HPDE6-E6E7 (cell line): Measurements from ENCODE around the gene PARD3B.

Experiments used
- DNase-seq: peaks from one replicate; pipeline ENCODE4 v3.0.0; 2011; ENCODE audit warnings: missing footprints; ENCODE audit errors: extremely low spot score

The PARD3B gene

DNA sequence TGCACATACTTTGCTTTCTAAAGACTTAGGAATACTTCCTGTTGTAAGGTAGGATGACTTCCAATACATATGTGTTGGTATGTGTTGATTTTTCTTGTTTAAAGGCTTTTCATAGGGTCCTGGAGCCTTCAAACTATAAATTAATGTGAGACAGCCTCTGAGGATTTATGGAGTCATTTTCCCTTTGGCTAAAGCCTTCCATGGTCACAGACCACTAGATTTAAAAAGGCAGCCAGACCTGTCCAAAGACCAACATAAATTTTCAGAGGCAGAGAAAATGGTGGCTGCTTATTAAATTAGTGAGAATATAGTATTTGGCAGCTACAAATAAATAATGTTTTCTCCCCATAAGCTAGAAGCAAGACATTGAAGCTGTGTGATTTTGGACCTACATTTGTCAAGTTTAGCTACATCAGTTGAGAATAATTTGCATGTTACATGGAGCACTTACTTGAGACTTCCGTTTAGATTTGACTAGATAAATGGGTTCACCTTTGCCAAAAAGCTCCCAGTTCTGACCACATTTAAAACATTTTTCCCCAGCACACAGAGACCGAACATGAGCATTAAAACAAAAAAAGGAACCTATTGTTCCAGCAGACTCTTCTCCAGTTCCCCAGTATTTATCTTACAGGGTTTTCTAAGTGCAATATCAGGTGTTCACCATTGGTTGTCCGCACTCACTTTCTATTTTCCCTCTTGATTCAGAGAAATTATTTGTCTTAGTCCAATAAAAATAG lies 402.9 kb downstream of the PARD3B start:
- no peak for DNase-seq

DNA sequence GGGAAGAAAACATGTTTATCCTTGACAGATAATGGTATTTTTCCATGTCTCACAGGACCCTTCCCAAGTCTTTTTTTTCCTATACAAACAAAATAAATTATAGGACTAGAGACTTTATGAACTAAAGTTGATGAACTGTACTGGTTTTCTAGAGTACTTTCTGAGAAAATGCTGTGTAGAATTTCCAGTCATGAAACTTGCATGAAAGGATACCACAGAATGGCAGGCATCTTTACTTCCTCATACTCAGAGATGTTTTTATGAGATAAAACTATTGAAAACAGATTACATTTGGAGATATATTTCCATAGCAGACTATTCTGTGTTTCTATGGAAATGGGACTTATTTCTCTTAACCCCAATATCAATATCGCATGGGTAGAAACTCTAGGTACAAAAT lies 403.5 kb downstream of the PARD3B start:
- DNase-seq = no peak

DNA sequence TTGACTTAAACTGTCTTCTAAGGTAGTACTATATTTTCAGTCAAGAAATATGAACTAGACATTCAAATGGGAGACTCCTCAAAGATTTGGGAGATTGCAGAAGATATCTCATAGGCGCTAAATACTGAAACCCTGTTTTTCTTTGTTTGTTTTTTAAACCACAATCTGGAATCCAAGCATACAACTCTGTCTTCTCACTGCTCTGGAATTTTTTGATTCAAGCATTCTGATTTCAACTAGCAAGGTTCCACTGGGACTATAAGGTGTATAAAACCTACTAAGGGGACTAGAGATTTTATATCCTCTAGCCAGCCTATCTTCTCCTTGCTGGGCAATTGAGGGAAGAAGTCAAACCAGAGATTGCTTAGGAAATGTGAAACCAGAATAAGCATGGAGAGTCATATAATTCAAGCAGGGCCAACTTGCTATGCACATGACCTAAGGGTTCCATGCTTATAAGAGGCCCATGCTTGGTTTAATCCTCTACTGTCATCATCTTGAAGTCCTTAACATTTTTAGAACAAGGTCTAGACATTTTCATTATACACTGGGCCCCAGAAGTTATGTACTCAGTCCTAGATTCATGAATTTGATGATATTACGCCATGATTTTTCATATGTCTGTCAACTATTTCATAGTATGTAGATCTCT lies 405.5 kb downstream of the PARD3B start:
- DNase-seq = no peak

DNA sequence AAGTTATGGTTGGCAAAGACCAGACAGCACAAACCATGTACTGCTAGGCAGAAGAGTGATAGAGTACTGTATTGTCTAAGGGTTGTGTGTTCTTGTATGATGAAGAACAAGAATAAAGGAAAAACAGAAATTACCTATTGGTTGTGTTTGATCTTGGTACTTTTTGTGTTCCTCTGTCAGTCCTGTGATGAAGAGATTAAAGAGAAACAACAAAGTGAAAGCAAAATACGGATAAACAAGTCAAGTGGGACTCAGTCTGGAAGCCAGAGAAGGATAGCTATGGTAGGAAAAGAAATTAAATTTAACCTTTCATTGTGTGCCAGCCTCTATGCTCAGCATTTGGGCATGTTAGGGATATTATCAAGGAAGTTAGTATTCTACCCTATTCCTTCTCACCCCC lies 413.1 kb downstream of the PARD3B start:
- DNase-seq = no peak

DNA sequence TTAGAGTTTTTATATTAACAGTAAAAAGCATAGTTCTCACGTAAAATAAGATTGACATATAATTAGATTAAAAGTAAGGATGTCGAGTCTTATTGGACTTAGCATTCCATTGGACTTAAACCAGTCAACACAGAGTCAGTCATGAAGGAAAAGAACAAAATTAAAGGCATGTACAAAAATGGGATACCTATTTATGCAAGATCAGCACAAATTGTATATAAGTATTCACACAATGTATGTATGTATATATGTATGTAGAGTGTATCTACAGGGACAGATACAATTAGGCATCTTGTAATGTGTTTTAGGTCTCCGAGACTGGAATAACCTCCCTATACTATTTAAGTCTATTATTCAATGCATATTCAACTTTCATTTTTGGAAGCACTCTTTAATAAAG lies 419.1 kb downstream of the PARD3B start:
- no peak for DNase-seq

DNA sequence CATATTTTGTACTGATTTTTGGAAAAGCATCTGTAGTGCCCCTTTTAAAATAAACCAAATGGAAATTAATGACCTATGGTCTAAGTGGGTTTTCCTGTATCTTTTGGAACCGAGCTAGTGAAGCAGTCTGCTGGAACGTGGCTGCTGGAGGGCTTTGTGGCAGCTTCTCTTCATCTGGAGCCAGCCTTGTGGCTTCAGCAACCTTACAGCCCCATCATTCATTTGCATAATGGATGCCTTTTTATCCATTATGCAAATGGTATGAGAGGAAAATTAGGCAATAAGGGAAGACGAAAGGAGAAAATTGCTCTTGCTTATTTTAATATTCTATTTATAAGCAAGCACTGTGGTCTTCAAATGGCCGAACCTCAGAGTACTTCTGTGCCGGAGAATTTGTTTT lies 421.0 kb downstream of the PARD3B start:
- no peak for DNase-seq

DNA sequence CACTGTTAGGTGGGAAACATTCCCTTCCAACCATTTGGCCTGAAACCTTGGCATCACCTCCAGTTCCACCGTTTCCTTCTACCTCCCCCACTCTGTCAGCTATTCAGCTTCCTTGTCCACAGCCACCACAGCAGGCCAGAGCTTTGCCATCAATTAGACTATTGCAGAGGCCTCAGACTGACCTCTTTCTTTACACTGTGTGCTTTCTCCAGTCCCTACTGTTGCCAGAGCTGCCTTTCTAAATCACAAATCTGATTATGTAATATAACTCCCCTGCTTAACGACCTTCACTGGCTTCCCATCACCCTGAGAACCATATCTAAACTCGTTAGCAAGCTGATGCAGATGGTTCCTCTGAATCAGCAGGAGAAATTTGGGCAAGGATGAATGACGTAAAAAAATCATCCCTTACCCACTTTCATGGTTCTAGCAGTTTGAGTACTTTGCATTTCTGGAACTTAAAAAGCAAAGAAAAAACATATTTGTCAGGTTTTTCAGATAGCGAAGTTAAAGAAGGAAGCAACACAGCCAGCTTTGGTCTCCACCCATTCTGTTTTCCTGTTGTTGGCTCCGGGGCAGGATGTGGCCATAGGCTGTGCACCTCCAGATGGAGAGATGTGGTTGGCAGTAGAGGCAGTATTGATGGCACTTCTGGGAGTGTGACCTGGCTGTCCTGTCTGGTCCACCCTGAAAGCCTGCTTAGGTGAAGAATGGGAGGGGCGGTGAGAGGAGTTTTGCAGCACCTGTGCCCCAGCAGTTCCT lies 422.1 kb downstream of the PARD3B start:
- DNase-seq = no peak

DNA sequence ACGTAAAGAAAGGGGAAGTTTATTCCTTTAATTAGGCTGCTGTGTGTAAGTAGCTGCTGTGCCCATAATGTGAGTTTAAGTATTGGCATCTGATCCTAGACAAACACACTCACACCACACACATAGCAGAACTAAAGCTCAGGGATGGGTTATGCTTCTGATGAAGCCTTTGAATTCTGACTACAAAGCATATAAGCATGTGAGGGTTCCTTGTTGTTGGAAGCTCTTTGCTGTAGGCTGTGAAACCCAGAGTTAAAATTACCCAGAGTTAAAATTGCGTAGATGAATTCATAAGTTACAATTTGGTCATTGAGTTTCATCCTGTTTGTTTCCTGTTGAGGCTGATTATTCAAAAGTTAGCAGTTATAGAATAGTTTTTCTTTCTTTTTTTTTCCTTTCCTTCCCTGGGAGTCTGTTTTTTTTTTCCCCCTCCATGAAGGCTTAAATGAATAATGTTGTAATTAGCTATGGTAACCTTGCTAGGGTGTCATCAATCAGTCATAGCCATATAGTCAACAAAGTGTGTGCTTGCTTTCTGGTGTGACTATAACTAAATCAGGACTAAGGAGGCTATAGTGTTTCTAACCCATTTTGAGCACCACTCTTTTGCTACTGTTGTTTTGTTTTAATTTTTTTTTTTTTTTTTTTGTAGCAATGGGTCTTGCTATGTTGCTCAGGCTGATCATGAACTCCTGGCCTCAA lies 426.1 kb downstream of the PARD3B start:
- DNase-seq = no peak

DNA sequence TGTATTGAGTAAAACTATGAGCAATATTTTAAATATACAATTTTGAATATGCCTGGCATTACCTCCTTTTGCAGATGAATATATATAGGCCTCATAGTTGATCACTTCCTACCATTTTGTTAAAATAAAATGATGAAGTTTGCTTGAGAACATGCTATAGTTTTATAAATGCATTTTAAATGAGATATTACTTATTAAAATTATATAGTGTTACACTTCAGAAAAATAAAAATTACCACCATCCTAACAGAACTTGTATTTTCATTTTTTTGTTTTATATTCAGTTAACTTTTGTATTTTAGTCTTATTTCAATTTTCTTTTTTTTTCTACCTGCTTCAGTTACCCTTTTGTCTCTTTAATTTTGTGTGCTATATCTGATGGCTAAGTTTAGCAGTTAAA lies 426.9 kb downstream of the PARD3B start:
- no peak for DNase-seq

DNA sequence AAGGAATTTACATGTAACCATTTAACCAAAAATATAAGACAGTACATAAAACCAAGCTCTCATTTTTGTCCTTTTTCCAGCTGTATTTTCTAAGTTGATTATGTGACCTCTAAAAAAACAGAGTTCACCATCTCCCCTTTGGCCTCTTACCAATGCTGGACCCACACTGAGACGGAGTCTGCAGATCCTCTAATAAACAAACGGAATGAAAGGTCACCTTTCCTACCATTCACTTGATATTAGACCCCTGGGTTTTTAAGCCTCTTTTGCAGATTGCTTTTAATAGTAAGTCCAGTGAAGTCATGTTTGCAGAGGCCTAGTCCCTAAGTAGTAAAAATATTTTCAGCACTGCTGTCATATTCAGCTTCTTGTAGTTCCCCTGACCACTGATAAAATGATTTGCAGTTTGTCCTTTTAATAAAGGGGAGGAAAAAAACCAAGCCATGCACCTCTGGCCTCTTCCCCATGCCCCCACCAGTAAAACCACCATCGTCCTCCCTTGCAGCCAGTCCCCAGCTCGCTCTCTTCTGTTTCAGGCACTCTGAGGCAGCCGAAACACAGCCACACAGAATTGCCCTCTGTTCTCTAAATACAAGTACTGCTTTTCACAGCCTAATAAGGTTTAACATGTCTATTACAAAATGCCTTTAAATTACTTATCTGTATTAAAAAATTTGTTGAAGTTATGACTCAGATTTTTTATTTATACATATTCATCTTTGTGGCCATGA lies 427.5 kb downstream of the PARD3B start:
- no peak for DNase-seq

DNA sequence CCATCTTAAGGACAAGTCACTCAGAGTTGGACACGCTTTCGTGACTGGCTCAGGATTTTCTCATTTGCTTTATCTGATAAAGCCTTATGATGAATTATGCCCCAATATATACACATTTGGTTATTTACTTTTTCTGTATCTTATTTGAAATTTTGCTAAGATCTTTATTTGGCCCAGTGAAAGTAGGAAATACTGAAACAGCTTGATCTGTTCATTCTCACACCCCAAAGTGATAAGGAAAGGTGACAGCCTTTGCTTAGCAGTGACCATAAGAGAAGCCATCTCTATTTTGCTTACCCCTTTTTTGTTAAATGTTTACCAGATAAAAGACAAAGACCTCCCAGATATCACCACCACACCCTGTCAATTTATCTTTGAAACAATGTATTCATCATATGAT lies 428.3 kb downstream of the PARD3B start:
- no peak for DNase-seq

DNA sequence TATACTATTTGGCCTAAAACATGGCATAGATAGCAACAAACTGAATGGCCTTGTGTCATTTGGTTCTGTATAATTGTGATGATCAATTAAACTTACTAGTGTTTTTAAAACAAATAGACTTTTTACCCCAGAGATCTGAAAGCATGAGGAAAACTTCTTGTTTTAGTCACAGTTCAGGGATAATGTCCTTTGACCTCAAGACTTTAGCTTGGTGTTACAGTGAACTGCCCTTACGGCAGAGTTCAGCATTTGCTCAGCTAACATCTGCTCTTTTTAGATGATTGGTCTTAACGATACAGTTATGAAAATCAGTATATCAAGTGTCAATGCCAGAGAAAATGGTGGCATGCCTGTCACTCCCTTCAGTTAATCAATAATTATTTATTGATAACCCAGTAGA lies 429.2 kb downstream of the PARD3B start:
- DNase-seq = no peak

DNA sequence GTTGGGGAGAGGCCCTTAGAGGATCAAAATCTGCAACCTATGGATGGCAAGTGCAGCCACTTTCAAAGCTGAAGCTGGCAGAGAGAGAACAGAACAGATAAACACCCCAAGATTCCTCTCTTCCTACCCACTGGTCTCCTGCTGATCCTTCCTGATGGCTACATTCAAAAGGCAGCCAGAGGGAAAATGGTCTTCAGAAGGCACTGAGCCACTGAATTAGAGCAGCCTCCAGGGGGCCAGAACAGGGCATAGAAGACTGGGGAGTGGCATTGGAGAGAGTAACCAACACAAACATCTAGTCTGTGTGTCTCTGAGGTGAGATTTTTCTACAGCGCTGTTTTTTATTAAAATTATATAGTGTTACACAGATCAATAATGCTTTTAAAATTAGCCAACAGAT lies 432.6 kb downstream of the PARD3B start:
- no peak for DNase-seq

DNA sequence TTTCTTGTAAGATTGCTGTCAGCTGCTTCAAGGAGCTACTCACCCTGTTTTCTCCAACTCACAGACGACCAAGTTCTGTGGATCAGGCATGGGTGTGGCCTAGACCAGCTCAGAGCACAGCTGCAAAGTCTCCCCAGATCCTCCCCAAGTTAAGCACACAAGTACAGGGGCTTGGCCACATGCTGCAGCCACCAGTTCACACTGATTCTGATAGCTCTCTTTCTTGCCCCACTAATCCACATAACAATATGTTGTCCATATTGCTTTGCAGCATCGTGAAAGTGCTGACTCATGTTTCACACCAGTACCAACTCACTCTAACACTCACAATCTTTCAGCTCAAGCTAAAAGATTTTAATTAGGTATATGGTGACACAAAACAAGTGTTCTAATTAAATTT lies 437.0 kb downstream of the PARD3B start:
- no peak for DNase-seq

DNA sequence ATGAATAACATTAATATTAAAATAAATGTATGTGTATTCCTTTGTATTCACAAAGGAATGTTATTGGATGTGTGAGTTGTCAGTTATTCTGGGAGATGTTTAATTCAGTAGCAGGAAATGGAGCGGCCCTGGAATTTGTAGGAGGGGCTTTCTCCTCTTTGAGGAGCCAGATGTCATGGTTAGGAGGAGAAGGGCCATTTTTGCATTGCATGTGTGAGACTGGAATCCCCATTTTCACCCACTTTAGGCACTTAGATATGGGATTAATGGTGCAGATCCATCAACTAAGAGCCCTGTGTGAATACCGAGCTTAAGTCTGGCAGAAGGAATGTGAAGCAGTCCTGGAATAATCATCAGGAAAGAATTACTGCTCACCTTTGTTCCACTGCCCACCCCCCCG lies 439.2 kb downstream of the PARD3B start:
- DNase-seq = no peak

DNA sequence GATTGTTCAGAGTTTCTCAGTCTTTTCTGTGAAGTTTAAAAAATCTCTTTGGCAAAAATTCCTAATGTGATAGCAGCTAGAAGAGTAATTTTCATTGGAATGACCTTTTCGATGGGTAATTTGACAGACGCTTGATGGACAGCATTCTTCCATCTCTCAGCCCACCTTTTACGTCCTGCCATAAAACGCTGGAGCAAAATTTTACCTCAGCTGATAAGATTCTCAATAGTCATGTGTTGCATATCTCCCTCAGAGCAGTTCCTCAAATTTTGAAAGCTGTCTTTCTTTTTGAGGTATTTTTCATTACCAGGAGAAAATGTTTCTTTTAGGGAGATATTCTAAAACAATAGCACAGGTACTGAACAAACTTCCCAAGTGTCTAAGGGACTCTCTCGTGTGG lies 441.4 kb downstream of the PARD3B start:
- no peak for DNase-seq

DNA sequence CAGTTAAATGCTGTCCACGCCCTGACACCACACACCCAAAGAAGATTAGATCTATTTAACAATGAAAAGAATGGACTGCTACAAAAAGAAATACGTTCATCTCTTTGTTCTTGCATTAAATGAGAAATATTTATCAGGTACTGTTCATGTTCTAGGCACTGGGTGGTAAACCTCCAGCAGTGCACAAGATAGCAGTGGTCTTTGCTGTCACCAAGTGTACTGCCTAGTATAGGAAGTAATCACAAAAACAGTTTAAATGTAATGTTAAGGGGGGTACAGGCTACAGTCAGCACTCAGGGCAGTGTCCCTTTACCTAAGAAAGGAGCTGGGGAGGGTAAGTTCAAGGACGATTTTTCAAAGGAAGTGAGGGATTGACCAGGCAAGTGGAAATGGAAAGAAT lies 443.6 kb downstream of the PARD3B start:
- no peak for DNase-seq

DNA sequence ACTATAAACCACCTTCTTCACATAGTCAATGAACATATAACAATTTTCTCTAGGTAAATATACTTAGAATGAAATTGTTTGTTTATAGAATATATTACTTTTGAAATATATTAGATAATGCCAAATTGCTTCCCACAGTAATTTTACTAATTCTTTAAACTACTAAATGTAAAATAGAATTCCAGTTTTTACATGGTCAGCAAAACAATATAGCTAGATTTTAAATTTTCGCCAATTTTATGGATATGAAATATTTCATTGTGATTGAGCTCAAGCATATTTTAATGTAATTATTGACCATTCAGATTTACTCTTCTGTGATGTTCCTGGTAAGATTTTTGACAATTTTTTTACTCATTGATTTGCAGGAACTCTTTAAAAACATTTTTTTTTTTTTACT lies 444.6 kb downstream of the PARD3B start:
- no peak for DNase-seq

DNA sequence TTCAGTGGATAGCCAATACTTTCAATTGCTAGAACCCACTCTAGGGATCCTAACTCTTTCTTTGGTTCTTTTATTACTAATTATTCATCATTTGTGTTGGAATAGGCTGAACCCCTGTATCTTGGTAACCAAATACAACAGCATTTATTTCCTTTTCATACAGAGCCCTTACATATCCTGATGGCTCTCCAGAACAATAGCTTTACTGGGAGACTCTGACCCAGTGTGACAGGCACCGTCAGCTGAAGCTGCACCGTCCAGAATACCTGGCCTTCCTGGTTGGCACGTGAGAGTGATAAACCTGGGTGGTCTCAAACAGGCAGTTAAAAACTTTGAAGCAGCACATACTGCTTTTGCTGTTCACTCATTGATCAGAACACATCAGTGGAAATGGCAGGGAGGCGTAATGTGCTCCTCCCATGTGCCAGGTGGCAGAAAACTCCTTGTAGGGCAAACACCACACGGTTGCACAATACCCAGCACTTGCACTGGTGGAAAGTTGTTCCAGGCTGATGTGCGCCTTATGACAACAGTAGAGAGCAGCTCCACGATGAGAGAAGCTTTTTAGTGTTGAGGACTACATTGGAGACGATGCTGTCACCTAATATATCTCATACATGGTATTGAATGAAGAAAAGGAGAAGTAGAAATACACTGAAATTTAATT lies 456.2 kb downstream of the PARD3B start:
- no peak for DNase-seq

DNA sequence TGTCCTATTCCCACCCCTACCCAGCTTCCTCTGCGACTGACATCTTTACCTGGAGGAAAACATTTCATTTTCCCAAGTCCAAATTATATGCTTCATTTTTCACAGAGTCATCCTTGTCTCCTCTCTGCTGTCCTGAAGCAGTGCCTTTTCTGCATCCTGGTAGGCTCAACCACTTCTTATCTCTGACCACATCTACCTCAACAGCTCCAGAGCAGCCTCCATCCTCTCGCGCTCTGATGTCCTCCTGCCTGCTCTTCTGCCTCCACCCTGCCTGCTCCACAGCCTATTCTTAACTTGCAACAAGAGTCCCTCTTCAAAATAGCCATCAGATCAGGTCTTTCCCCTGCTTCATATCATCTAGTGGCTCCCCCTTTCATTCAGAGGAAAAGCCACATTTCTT lies 457.1 kb downstream of the PARD3B start:
- no peak for DNase-seq

DNA sequence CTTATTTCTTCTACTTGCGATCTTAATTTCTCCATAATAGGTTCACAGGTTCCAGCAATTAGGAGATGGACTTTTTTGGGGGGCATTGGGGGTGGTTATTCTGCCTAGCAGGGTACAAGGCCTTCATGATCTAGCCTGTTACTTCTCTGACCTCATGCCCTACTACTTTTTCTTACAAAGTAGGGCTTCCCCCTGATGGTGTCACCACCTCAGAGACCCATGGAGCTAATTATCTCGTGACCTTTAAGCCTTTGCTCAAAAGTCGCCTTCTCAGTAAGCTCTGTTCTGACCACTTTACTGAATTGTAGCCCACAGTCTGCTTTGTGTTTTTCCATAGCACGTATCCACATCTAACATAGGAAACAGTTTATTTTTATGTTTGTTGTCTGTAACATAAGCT lies 458.0 kb downstream of the PARD3B start:
- DNase-seq = no peak
